Osteoblast (primary cell): ENCODE results near the gene ME3. TPM values are rescaled to one million over a fixed set of nuclear protein-coding genes. Genes with fewer than 3 reads are reported as not detected.
"Not testable (repeated sequence)": the region's sequence is repeated elsewhere in the genome, so short reads cannot be mapped to it uniquely, and the experiment has no call there.

Source experiments
- DNase-seq: peaks from one replicate; pipeline ENCODE4 v3.0.0; 2011; ENCODE audit warnings: low spot score, mixed read lengths; ENCODE audit not compliant: insufficient read length; ENCODE audit errors: missing footprints
- H2AFZ ChIP-seq: 2 replicates; pipeline ENCODE4 v1.6.0; 2011; ENCODE audit warnings: mild to moderate bottlenecking, low read length
- H3K27ac ChIP-seq: 2 replicates; pipeline ENCODE4 v1.5.1; 2011; ENCODE audit warnings: mild to moderate bottlenecking, low read depth, low read length, moderate library complexity
- H3K27me3 ChIP-seq: 2 replicates; pipeline ENCODE4 v1.6.0; 2012; ENCODE audit warnings: mild to moderate bottlenecking, control low read depth, inconsistent platforms, low read length, moderate library complexity; ENCODE audit not compliant: insufficient read depth
- H3K36me3 ChIP-seq: 2 replicates; pipeline ENCODE4 v1.5.1; 2011; ENCODE audit warnings: mild to moderate bottlenecking, low read length, control low read depth, moderate library complexity; ENCODE audit not compliant: insufficient read depth
- H3K4me1 ChIP-seq: 2 replicates; pipeline ENCODE4 v1.5.1; 2011; ENCODE audit warnings: mild to moderate bottlenecking, low read length, control low read depth, moderate library complexity; ENCODE audit not compliant: insufficient read depth
- H3K4me2 ChIP-seq: 2 replicates; pipeline ENCODE4 v1.6.0; 2011; ENCODE audit warnings: mild to moderate bottlenecking, low read length; ENCODE audit not compliant: insufficient read depth
- H3K4me3 ChIP-seq: fragments of 200-600 bp; sonication (generic); 3 replicates; pipeline ENCODE4 v1.5.1; 2012; ENCODE audit warnings: mild to moderate bottlenecking, low read length, inconsistent platforms; ENCODE audit not compliant: insufficient read depth
- H3K79me2 ChIP-seq: 2 replicates; pipeline ENCODE4 v1.6.0; 2012; ENCODE audit warnings: mild to moderate bottlenecking, low read length, control low read depth, inconsistent platforms; ENCODE audit not compliant: insufficient read depth
- H3K9me3 ChIP-seq: 2 replicates; pipeline ENCODE4 v1.5.1; 2011; ENCODE audit warnings: low read depth, low read length, control low read depth
- H4K20me1 ChIP-seq: 2 replicates; pipeline ENCODE4 v1.6.0; 2012; ENCODE audit warnings: mild to moderate bottlenecking, low read length, control low read depth; ENCODE audit not compliant: insufficient read depth
- total RNA-seq: library from RNA; depleted of rRNA; stranded (reverse); fragments of >200 nt; gene quantifications from 2 replicates; pipeline ENCODE4 v1.2.3, GENCODE V29; 2012
- TF ChIP-seq, protein P1 (sequence below): IDR thresholded peaks from 2 replicates; pipeline ENCODE4 v1.5.1; 2011; ENCODE audit warnings: mild to moderate bottlenecking, low read depth, low read length, moderate library complexity; ENCODE audit errors: extremely low read depth

ME3 gene
- total RNA-seq, 1 donor: 70.9 TPM

DNA sequence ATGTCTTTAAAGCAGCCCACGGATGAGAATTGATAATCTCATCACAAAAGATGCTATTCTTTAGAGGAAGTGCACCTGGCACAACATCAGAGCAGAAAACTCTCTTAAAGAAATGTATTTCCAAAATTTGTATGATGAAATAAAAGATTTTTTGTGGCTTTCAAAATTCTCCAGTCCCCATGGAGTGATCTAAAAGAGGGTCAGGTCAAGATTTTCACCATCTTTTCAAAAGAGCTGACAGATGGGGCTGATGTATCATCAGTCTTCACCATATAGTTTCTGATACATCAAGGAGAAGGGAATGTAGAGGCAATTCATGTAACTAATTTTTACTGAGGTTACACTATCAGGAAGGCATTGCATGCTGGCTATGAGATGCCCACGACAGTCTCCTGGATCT, 11.7 kb downstream of the ME3 start:
- peaks cover 4% of the 10 kb centered on the region for H3K4me1 ChIP-seq
- no peak overlapping the region for H3K27ac ChIP-seq
- H3K27me3 ChIP-seq: no peaks in the 10 kb centered on the region
- TF ChIP-seq, protein P1, sequence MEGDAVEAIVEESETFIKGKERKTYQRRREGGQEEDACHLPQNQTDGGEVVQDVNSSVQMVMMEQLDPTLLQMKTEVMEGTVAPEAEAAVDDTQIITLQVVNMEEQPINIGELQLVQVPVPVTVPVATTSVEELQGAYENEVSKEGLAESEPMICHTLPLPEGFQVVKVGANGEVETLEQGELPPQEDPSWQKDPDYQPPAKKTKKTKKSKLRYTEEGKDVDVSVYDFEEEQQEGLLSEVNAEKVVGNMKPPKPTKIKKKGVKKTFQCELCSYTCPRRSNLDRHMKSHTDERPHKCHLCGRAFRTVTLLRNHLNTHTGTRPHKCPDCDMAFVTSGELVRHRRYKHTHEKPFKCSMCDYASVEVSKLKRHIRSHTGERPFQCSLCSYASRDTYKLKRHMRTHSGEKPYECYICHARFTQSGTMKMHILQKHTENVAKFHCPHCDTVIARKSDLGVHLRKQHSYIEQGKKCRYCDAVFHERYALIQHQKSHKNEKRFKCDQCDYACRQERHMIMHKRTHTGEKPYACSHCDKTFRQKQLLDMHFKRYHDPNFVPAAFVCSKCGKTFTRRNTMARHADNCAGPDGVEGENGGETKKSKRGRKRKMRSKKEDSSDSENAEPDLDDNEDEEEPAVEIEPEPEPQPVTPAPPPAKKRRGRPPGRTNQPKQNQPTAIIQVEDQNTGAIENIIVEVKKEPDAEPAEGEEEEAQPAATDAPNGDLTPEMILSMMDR: no peak
- H3K4me2 ChIP-seq: no peak overlapping the region
- no peak overlapping the region for H3K4me3 ChIP-seq
- no peaks in the 10 kb centered on the region for H3K36me3 ChIP-seq
- no peak overlapping the region for H2AFZ ChIP-seq
- DNase-seq: no peak
- H4K20me1 ChIP-seq: no peaks in the 10 kb centered on the region
- H3K79me2 ChIP-seq: peaks cover 2% of the 10 kb centered on the region
- H3K9me3 ChIP-seq: no peaks in the 10 kb centered on the region

DNA sequence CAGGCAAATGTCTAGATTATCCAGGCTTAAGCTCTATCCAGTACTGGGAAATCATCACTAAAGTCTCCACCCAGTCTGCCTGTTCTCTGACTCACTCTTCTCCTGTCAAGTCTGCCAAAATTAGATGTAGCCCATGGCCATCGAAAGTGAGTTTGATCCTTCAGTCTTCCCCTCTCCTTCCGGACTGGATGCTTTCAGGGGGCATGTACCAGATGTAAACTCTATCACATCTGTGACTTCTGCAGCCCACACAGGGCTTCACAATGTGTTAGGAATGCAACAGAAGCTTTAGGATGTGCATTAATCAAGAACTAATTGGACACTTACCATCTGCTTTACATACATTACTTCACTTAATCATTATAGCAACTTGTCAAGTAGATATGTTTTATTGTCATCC, 12.3 kb downstream of the ME3 start:
- H4K20me1 ChIP-seq: no peaks in the 10 kb centered on the region
- H3K9me3 ChIP-seq: no peaks in the 10 kb centered on the region
- no peak overlapping the region for H3K4me2 ChIP-seq
- H3K79me2 ChIP-seq: no peaks in the 10 kb centered on the region
- H3K4me3 ChIP-seq: no peak overlapping the region
- DNase-seq: peak; percentile 79
- TF ChIP-seq, protein P1: no peak
- no peaks in the 10 kb centered on the region for H3K27me3 ChIP-seq
- no peak overlapping the region for H2AFZ ChIP-seq
- H3K36me3 ChIP-seq: no peaks in the 10 kb centered on the region
- no peak overlapping the region for H3K27ac ChIP-seq
- H3K4me1 ChIP-seq: peaks cover 4% of the 10 kb centered on the region

DNA sequence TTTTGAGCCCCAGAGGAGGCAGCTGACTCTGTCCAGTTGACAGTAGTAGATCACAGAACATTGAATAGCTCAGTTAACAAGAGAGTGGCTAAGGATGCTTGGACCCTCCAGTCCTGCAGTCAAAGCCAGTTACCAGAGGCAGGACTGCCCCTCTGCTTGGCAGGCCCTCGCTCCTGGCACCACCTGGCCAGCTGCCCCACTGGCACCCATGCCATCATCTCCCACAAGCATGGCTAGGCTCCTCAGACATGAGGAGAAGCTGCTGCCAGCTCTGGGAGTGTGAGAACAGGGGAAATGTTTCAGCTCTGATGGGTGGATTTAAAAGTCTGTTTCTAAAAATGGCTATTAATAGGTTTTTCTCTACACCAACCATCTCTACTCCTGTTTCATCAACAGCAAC, 13.9 kb downstream of the ME3 start:
- Histone ChIP-seq H3K27me3 (no peaks in the 10 kb centered on the region), H3K36me3 (no peaks in the 10 kb centered on the region), H3K79me2 (no peaks in the 10 kb centered on the region), H3K4me3 (no peak overlapping the region), H3K9me3 (no peaks in the 10 kb centered on the region), H3K4me2 (no peak overlapping the region), H2AFZ (no peak overlapping the region), H4K20me1 (no peaks in the 10 kb centered on the region), H3K27ac (no peak overlapping the region), H3K4me1 (peaks cover 4% of the 10 kb centered on the region)
- TF ChIP-seq, protein P1: no peak
- DNase-seq: no peak

DNA sequence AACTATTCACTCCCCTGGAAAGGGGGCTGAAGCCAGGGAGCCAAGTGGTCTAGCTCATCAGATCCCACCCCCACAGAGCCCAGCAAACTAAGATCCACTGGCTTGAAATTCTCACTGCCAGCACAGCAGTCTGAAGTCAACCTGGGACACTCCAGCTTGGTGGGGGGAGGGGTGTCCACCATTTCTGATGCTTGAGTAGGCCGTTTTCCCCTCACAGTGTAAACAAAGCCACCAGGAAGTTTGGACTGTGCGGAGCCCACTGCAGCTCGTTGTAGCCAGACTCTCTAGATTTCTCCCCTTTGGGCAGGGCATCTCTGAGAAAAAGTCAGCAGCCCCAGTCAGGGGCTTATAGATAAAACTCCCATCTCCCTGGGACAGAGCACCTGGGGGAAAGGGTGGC, 27.2 kb downstream of the ME3 start:
- DNase-seq, H3K79me2 ChIP-seq, H3K27ac ChIP-seq, H3K4me3 ChIP-seq, H3K4me2 ChIP-seq, H4K20me1 ChIP-seq, H3K36me3 ChIP-seq, H2AFZ ChIP-seq, H3K27me3 ChIP-seq, H3K9me3 ChIP-seq: not testable (repeated sequence)
- peaks cover 17% of the 10 kb centered on the region for H3K4me1 ChIP-seq
